NCI-H2171 (cell line): ENCODE results near the gene FOXB1.

Experiments
- DNase-seq: peaks from one replicate; lab custom pipeline; 2025; lab: John Stamatoyannopoulos, UW

FOXB1 gene

GRCh38 chr15:60004009-60004845 is at the start of gene FOXB1:
FOXB1 (plus strand) TSS chr15:60004311; CDS start chr15:60004964, 653 bp downstream.
- DNase-seq: no peak

- no peak for DNase-seq
These were observed 45.8 kb upstream of the FOXB1 start for GRCh38 chr15:59958288-59958687.

- no peak for DNase-seq
These were observed 43.8 kb upstream of the FOXB1 start for GRCh38 chr15:59960318-59960717.

- DNase-seq: no peak
These were observed 40.8 kb upstream of the FOXB1 start for GRCh38 chr15:59963322-59963721.

- DNase-seq: no peak
These were observed 40.2 kb upstream of the FOXB1 start for GRCh38 chr15:59963925-59964324.

GRCh38 chr15:59965741-59966140 is 38.4 kb upstream of the FOXB1 start:
- no peak for DNase-seq

- DNase-seq: no peak
These were observed 37.8 kb upstream of the FOXB1 start for GRCh38 chr15:59966262-59966661.

- DNase-seq: no peak
These were observed 35.8 kb upstream of the FOXB1 start for GRCh38 chr15:59968314-59968713.

GRCh38 chr15:59972241-59972640 is 31.9 kb upstream of the FOXB1 start:
- DNase-seq: no peak

GRCh38 chr15:59976480-59977271 is 27.4 kb upstream of the FOXB1 start:
- DNase-seq: no peak

GRCh38 chr15:59991834-59992233 is 12.3 kb upstream of the FOXB1 start:
- no peak for DNase-seq

- DNase-seq: no peak
These were observed 10.9 kb upstream of the FOXB1 start for GRCh38 chr15:59993041-59993750.

GRCh38 chr15:59993950-59994401 is 10.1 kb upstream of the FOXB1 start:
- DNase-seq: no peak

- no peak for DNase-seq
These were observed 9.6 kb upstream of the FOXB1 start for GRCh38 chr15:59994526-59994887.

GRCh38 chr15:59994888-59995557 is 9.1 kb upstream of the FOXB1 start:
- no peak for DNase-seq

- DNase-seq: no peak
These were observed 8.4 kb upstream of the FOXB1 start for GRCh38 chr15:59995568-59996297.

GRCh38 chr15:59996298-59997041 is 7.6 kb upstream of the FOXB1 start:
- DNase-seq: no peak

GRCh38 chr15:59997070-59997701 is 6.9 kb upstream of the FOXB1 start:
- no peak for DNase-seq

GRCh38 chr15:59998305-59998949 is 5.7 kb upstream of the FOXB1 start:
- DNase-seq: no peak
